Progenitor cell of endocrine pancreas (in vitro differentiated cells): ENCODE measurements around the gene LDLRAD4. TPM values are rescaled to one million over a fixed set of nuclear protein-coding genes. Genes with fewer than 3 reads are reported as not detected.

Experiments
- DNase-seq: peaks from one replicate; pipeline ENCODE4 v3.0.0; 2021; ENCODE audit warnings: low spot score; ENCODE audit not compliant: unreplicated experiment
- H3K27ac Mint-ChIP-seq: 2 replicates; pipeline ENCODE4 v1.8.0; 2021; ENCODE audit warnings: mild to moderate bottlenecking, moderate library complexity, mixed read lengths
- H3K27me3 Mint-ChIP-seq: 2 replicates; pipeline ENCODE4 v1.8.0; 2021; ENCODE audit warnings: mixed read lengths
- H3K36me3 Mint-ChIP-seq: 2 replicates; pipeline ENCODE4 v1.8.0; 2022; ENCODE audit warnings: mixed read lengths; ENCODE audit not compliant: insufficient read depth
- H3K4me1 Mint-ChIP-seq: 2 replicates; pipeline ENCODE4 v1.8.0; 2021; ENCODE audit warnings: low read depth, mixed read lengths
- H3K4me3 Mint-ChIP-seq: 2 replicates; pipeline ENCODE4 v1.8.0; 2021; ENCODE audit warnings: low read depth, mild to moderate bottlenecking, moderate library complexity, mixed read lengths
- H3K9me3 Mint-ChIP-seq: 2 replicates; pipeline ENCODE4 v1.8.0; 2021; ENCODE audit warnings: low read depth, mixed read lengths
- CTCF ChIP-seq: fragments of 200-600 bp; sonication (generic); IDR thresholded peaks from one replicate; pipeline ENCODE4 v1.5.0; 2021; ENCODE audit warnings: antibody characterized with exemption, mild to moderate bottlenecking; ENCODE audit not compliant: unreplicated experiment
- total RNA-seq: library from RNA; stranded (reverse); gene quantifications from 2 replicates; pipeline ENCODE4 v1.2.1, GENCODE V29; 2021

Gene LDLRAD4
- total RNA-seq, 1 donor from 2014 or later = 3.8 TPM

- Mint-ChIP-seq H3K4me1 (no peaks in the 10 kb centered on the region), H3K36me3 (no peaks in the 10 kb centered on the region), H3K4me3 (no peak overlapping the region), H3K27me3 (peaks cover 33% of the 10 kb centered on the region), H3K9me3 (no peaks in the 10 kb centered on the region), H3K27ac (no peak overlapping the region)
- no peak for DNase-seq
- TF ChIP-seq CTCF = no peak
Observed at GRCh38 chr18:13381944-13382365, 163.4 kb downstream of the LDLRAD4 start.

GRCh38 chr18:13382366-13382953 lies 163.9 kb downstream of the LDLRAD4 start:
- H3K4me3 Mint-ChIP-seq = no peak overlapping the region
- H3K4me1 Mint-ChIP-seq = no peaks in the 10 kb centered on the region
- no peak overlapping the region for H3K27ac Mint-ChIP-seq
- DNase-seq = no peak
- H3K9me3 Mint-ChIP-seq = no peaks in the 10 kb centered on the region
- TF ChIP-seq CTCF = no peak
- no peaks in the 10 kb centered on the region for H3K36me3 Mint-ChIP-seq
- peaks cover 30% of the 10 kb centered on the region for H3K27me3 Mint-ChIP-seq

- H3K9me3 Mint-ChIP-seq = no peaks in the 10 kb centered on the region
- H3K36me3 Mint-ChIP-seq = no peaks in the 10 kb centered on the region
- no peak for TF ChIP-seq CTCF
- no peaks in the 10 kb centered on the region for H3K4me1 Mint-ChIP-seq
- DNase-seq = no peak
- peaks cover 27% of the 10 kb centered on the region for H3K27me3 Mint-ChIP-seq
- no peak overlapping the region for H3K27ac Mint-ChIP-seq
- H3K4me3 Mint-ChIP-seq = no peak overlapping the region
Observed at GRCh38 chr18:13382954-13383827, 164.6 kb downstream of the LDLRAD4 start.

- DNase-seq = no peak
- H3K4me1 Mint-ChIP-seq = no peaks in the 10 kb centered on the region
- no peaks in the 10 kb centered on the region for H3K9me3 Mint-ChIP-seq
- no peak for TF ChIP-seq CTCF
- no peak overlapping the region for H3K27ac Mint-ChIP-seq
- peaks cover 47% of the 10 kb centered on the region for H3K27me3 Mint-ChIP-seq
- no peaks in the 10 kb centered on the region for H3K36me3 Mint-ChIP-seq
- no peak overlapping the region for H3K4me3 Mint-ChIP-seq
Observed at GRCh38 chr18:13386891-13387801, 168.6 kb downstream of the LDLRAD4 start.

- no peak overlapping the region for H3K27ac Mint-ChIP-seq
- H3K4me1 Mint-ChIP-seq = peaks cover 2% of the 10 kb centered on the region
- no peaks in the 10 kb centered on the region for H3K36me3 Mint-ChIP-seq
- no peak for TF ChIP-seq CTCF
- DNase-seq = no peak
- H3K27me3 Mint-ChIP-seq = peaks cover 52% of the 10 kb centered on the region
- H3K4me3 Mint-ChIP-seq = no peak overlapping the region
- H3K9me3 Mint-ChIP-seq = no peaks in the 10 kb centered on the region
Observed at GRCh38 chr18:13387855-13388548, 169.4 kb downstream of the LDLRAD4 start.
